Adrenal gland (tissue), 5 donors: ENCODE results near the gene MIPOL1.
"Not testable (repeated sequence)": the region's sequence is repeated elsewhere in the genome, so short reads cannot be mapped to it uniquely, and the experiment has no call there.

Experiments used
- CTCF ChIP-seq, 6 experiments: fragments of 450-650 bp in 4 of 6; fragments of 200-600 bp in 2 of 6; sonication (generic) in 1 of 6; IDR thresholded peaks; 1 replicate in 5 of 6; 2 replicates in 1 of 6; pipeline versions ENCODE4 v1.5.1 to v1.8.0; 2016 to 2021; ENCODE audit warnings: antibody characterized with exemption in 6 of 6, mild to moderate bottlenecking in 2 of 6, moderate library complexity in 1 of 6
- POLR2A ChIP-seq, 2 donors: fragments of 450-650 bp; IDR thresholded peaks; one replicate each; pipeline ENCODE4 v1.6.1; 2017; ENCODE audit warnings: antibody characterized with exemption in 2 of 2, mild to moderate bottlenecking in 2 of 2, moderate library complexity in 1 of 2
- donor health status: DM: no; HTN: no; CAD: no.

- not testable (repeated sequence) for TF ChIP-seq CTCF, POLR2A (IDR thresholded peaks at IDR 0.05)
These were observed 130.2 kb downstream of the MIPOL1 start for GRCh38 chr14:37327933-37328332.
